Endothelial cell of umbilical vein (primary cell): Measurements from ENCODE around the gene HPX. TPM values are rescaled to one million over a fixed set of nuclear protein-coding genes. Genes with fewer than 3 reads are reported as not detected.

Experiments used
- BruUV-seq: library from RNA; stranded (reverse); fragments of 400-500 nt; replicated peaks from 2 replicates; lab custom pipeline; 2021; lab: Mats Ljungman, UMichigan
- CTCF ChIA-PET: fragments of 300-600, 350-600 bp; sonication (Branson Sonifier 250); formaldehyde crosslinking; loops from one replicate; lab custom pipeline; 2021; ENCODE audit warnings: antibody characterized with exemption, inconsistent platforms; lab: Charles Lee
- POLR2A ChIA-PET: fragments of 300-600, 350-600 bp; sonication (Branson Sonifier 250); formaldehyde crosslinking; loops from one replicate; lab custom pipeline; 2021; ENCODE audit warnings: antibody characterized with exemption, inconsistent platforms; lab: Charles Lee
- DNase-seq: peaks from one replicate; pipeline ENCODE4 v3.0.0-alpha.2; 2011; ENCODE audit warnings: low read depth, low spot score
- FAIRE-seq: peaks from 2 replicates; lab custom pipeline; 2011; peaks lifted over from hg19 to GRCh38; lab: Jason Lieb, UNC
- H2AFZ ChIP-seq: 2 replicates; pipeline ENCODE4 v1.6.0; 2012; ENCODE audit warnings: low read depth, low read length, control low read depth, inconsistent platforms
- H3K27ac ChIP-seq: 2 replicates; pipeline ENCODE4 v1.5.1; 2011; ENCODE audit warnings: low read depth, mild to moderate bottlenecking, control low read depth, low read length, moderate library complexity; ENCODE audit not compliant: insufficient read depth
- H3K27me3 ChIP-seq, 2 experiments: 2 replicates each; pipeline versions ENCODE4 v1.6.0 to v1.6.1; 2011; ENCODE audit warnings: low read length in 2 of 2, mixed read lengths in 1 of 2; ENCODE audit not compliant: control insufficient read depth in 2 of 2, insufficient read depth in 2 of 2
- H3K36me3 ChIP-seq, 2 experiments: 2 replicates in 1 of 2; 3 replicates in 1 of 2; pipeline ENCODE4 v1.5.1; 2011; ENCODE audit warnings: low read length in 2 of 2, mild to moderate bottlenecking in 1 of 2, moderate library complexity in 1 of 2; ENCODE audit not compliant: control insufficient read depth in 2 of 2, insufficient read depth in 2 of 2; ENCODE audit errors: extremely low read depth in 1 of 2
- H3K4me1 ChIP-seq: 3 replicates; pipeline ENCODE4 v1.5.1; 2011; ENCODE audit warnings: mild to moderate bottlenecking, low read length; ENCODE audit not compliant: control insufficient read depth, insufficient read depth; ENCODE audit errors: extremely low read depth
- H3K4me2 ChIP-seq: 2 replicates; pipeline ENCODE4 v1.6.1; 2011; ENCODE audit warnings: low read length, control low read depth, mixed read lengths; ENCODE audit not compliant: insufficient read depth
- H3K4me3 ChIP-seq, 3 experiments: fragments of 200-600 bp in 1 of 3; sonication (generic), shearing (Covaris generic) in 1 of 3; replicated peaks in 1 of 3; 2 replicates each; pipeline ENCODE4 v1.5.1; 2011 to 2016; ENCODE audit warnings: control low read depth in 3 of 3, low read length in 3 of 3, mild to moderate bottlenecking in 2 of 3, inconsistent platforms in 1 of 3, low read depth in 1 of 3, moderate library complexity in 1 of 3; ENCODE audit not compliant: insufficient read depth in 1 of 3
- H3K79me2 ChIP-seq: 2 replicates; pipeline ENCODE4 v1.6.0; 2012; ENCODE audit warnings: low read length, inconsistent platforms; ENCODE audit not compliant: control insufficient read depth, insufficient read depth
- H3K9ac ChIP-seq: replicated peaks from 2 replicates; pipeline ENCODE3; 2011; ENCODE audit warnings: low read length, control low read depth; ENCODE audit not compliant: insufficient read depth; ENCODE audit errors: extremely low read depth
- H3K9me1 ChIP-seq: replicated peaks from 3 replicates; pipeline ENCODE4 v1.6.0; 2011; ENCODE audit warnings: mild to moderate bottlenecking, low read length; ENCODE audit not compliant: control insufficient read depth, insufficient read depth; ENCODE audit errors: extremely low read depth
- H3K9me3 ChIP-seq: replicated peaks from 2 replicates; pipeline ENCODE4 v1.5.1; 2012; ENCODE audit warnings: low read length, inconsistent platforms; ENCODE audit not compliant: control insufficient read depth, insufficient read depth
- H4K20me1 ChIP-seq: replicated peaks from 2 replicates; pipeline ENCODE3; 2011; ENCODE audit warnings: mild to moderate bottlenecking, low read length; ENCODE audit not compliant: control insufficient read depth, insufficient read depth; ENCODE audit errors: extremely low read depth
- EZH2 ChIP-seq: IDR thresholded peaks from 2 replicates; pipeline ENCODE4 v1.6.1; 2012; ENCODE audit warnings: borderline replicate concordance, low read depth, mild to moderate bottlenecking, moderate library complexity, low read length, inconsistent platforms; ENCODE audit not compliant: severe bottlenecking
- FOS ChIP-seq: IDR thresholded peaks from 2 replicates; pipeline ENCODE4 v1.6.1; 2011; ENCODE audit warnings: mild to moderate bottlenecking, low read length, moderate library complexity, borderline replicate concordance; ENCODE audit not compliant: insufficient read depth
- GATA2 ChIP-seq: IDR thresholded peaks from 2 replicates; pipeline ENCODE4 v1.7.0; 2011; ENCODE audit warnings: low read depth, mild to moderate bottlenecking, moderate library complexity, mixed read lengths, low read length; ENCODE audit not compliant: insufficient read length, insufficient read depth
- JUN ChIP-seq: IDR thresholded peaks from 2 replicates; pipeline ENCODE4 v1.6.1; 2011; ENCODE audit warnings: borderline replicate concordance, low read depth; ENCODE audit not compliant: insufficient read length, insufficient read depth
- MYC ChIP-seq: IDR thresholded peaks from one replicate; pipeline ENCODE4 v1.6.1; 2011; ENCODE audit warnings: mild to moderate bottlenecking, low read depth, low read length
- POLR2A ChIP-seq: IDR thresholded peaks from 2 replicates; pipeline ENCODE4 v1.6.1; 2012; ENCODE audit warnings: low read depth, mild to moderate bottlenecking, control low read depth, low read length
- POLR2AphosphoS5 ChIP-seq: IDR thresholded peaks from 2 replicates; pipeline ENCODE4 v1.6.1; 2012; ENCODE audit warnings: low read depth, mild to moderate bottlenecking, control low read depth, low read length, moderate library complexity; ENCODE audit not compliant: insufficient read depth
- dilution Hi-C: fragments of 300-500 bp; cut with MboI; formaldehyde crosslinking; loops from one replicate; pipeline ENCODE4 v1.15.0; 2019; ENCODE audit warnings: low sequenced_read_pairs; ENCODE audit not compliant: extremely low pct_ligation_motif_present
- intact Hi-C: fragments of 100-400 bp; cut with micrococcal nuclease; formaldehyde crosslinking; loops from one replicate; pipeline ENCODE4 v1.10.0; 2022
- polyA plus RNA-seq, 4 experiments: library from polyadenylated mRNA; depleted of rRNA in 3 of 4; stranded (reverse) in 3 of 4; unstranded in 1 of 4; fragments of >200 nt; gene quantifications; 2 replicates each; pipeline versions ENCODE4 v1.2.1 to v1.2.3, GENCODE V29; 2011 to 2012; ENCODE audit warnings: missing spikeins in 1 of 4
- total RNA-seq: library from RNA; stranded (reverse); gene quantifications from 2 replicates; pipeline ENCODE4 v1.2.3, GENCODE V29; 2021
- TF ChIP-seq, protein P1 (sequence below): IDR thresholded peaks from 2 replicates; pipeline ENCODE4 v1.6.1; 2011; ENCODE audit not compliant: insufficient read depth, insufficient read length
- TF ChIP-seq, protein P2 (sequence below), 2 donors: IDR thresholded peaks; 1 replicate in 1 of 2; 2 replicates in 1 of 2; pipeline ENCODE4 v1.5.1; 2011; ENCODE audit warnings: low read length in 2 of 2, mild to moderate bottlenecking in 2 of 2, moderate library complexity in 2 of 2, control low read depth in 1 of 2, inconsistent platforms in 1 of 2, low read depth in 1 of 2; ENCODE audit not compliant: insufficient read depth in 1 of 2; ENCODE audit errors: extremely low read depth in 1 of 2

The HPX gene
- total and polyA plus RNA-seq, 2 donors (not counting 3 experiments of a cell fraction or from before 2014, with no cell fraction given), result 1.3 to 1.5 TPM

DNA sequence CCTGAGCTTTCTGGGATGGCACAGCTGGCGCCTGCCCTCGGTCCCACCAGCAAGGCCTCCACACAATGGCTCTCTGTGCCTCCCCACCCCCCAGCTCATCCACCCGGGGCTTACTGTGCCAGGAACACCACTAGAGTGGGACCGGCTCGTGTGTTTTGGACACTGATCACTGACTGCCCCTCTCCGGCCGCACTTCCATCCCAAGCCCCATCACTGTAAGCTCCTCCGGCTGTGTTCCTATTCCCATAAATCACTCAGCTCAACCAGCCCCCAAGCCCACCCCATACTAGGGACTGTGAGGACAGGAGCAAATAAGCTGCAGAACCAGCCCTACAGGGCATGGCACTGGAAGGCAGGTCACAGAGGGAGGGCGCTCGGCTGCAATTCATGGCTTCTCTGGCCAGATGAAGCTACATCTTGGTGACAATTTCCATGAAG is 29.2 kb downstream of the HPX start:
- no peak for TF ChIP-seq FOS
- TF ChIP-seq, protein P1, sequence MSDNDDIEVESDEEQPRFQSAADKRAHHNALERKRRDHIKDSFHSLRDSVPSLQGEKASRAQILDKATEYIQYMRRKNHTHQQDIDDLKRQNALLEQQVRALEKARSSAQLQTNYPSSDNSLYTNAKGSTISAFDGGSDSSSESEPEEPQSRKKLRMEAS, result no peak
- no peak for TF ChIP-seq POLR2AphosphoS5
- no peak for TF ChIP-seq JUN
- no peak for TF ChIP-seq POLR2A
- TF ChIP-seq MYC, result no peak
- TF ChIP-seq, protein P2, sequence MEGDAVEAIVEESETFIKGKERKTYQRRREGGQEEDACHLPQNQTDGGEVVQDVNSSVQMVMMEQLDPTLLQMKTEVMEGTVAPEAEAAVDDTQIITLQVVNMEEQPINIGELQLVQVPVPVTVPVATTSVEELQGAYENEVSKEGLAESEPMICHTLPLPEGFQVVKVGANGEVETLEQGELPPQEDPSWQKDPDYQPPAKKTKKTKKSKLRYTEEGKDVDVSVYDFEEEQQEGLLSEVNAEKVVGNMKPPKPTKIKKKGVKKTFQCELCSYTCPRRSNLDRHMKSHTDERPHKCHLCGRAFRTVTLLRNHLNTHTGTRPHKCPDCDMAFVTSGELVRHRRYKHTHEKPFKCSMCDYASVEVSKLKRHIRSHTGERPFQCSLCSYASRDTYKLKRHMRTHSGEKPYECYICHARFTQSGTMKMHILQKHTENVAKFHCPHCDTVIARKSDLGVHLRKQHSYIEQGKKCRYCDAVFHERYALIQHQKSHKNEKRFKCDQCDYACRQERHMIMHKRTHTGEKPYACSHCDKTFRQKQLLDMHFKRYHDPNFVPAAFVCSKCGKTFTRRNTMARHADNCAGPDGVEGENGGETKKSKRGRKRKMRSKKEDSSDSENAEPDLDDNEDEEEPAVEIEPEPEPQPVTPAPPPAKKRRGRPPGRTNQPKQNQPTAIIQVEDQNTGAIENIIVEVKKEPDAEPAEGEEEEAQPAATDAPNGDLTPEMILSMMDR (IDR thresholded peaks at IDR 0.05; ENCODE audit: extremely low read depth in 1 of 2, insufficient read depth in 1 of 2, low read depth in 1 of 2, low read length in 2 of 2), result no peak
- no peak for TF ChIP-seq EZH2
- no peak for TF ChIP-seq GATA2
- H3K9ac ChIP-seq, result no peak overlapping the region
- no peaks in the 10 kb centered on the region for H3K27me3 ChIP-seq
- BruUV-seq, result no TSS peak
- no peaks in the 10 kb centered on the region for H3K9me3 ChIP-seq
- H4K20me1 ChIP-seq, result no peaks in the 10 kb centered on the region
- no peak overlapping the region for H3K4me2 ChIP-seq
- no peaks in the 10 kb centered on the region for H3K79me2 ChIP-seq
- H3K4me1 ChIP-seq, result no peaks in the 10 kb centered on the region
- H3K27ac ChIP-seq, result no peak overlapping the region
- dilution Hi-C loops (no loop called here), intact Hi-C loops (no loop called here)
- H2AFZ ChIP-seq, result no peak overlapping the region
- H3K4me3 ChIP-seq, result no peak overlapping the region
- DNase-seq (no peak), FAIRE-seq (no peak)
- peaks cover 0 to 10% of the 10 kb centered on the region in 2 experiments for H3K36me3 ChIP-seq
- POLR2A ChIA-PET, result no interaction called here
- no peaks in the 10 kb centered on the region for H3K9me1 ChIP-seq
- CTCF ChIA-PET, result interaction anchor here (1.0 to 2.6 kb wide), 4 partner anchors 9 to 32 kb away, joined by 3 to 12 read pairs (median 8); no protein-coding TSS in a partner anchor
